NOMO-1 treated with dmso at 0.1 percent for 144 hours (cell line): Measurements from ENCODE around the gene TP53I13.

ENCODE experiments used
- DNase-seq: peaks from one replicate; lab custom pipeline; 2025; ENCODE audit not compliant: unreplicated experiment; lab: John Stamatoyannopoulos, UW

TP53I13 gene

DNA sequence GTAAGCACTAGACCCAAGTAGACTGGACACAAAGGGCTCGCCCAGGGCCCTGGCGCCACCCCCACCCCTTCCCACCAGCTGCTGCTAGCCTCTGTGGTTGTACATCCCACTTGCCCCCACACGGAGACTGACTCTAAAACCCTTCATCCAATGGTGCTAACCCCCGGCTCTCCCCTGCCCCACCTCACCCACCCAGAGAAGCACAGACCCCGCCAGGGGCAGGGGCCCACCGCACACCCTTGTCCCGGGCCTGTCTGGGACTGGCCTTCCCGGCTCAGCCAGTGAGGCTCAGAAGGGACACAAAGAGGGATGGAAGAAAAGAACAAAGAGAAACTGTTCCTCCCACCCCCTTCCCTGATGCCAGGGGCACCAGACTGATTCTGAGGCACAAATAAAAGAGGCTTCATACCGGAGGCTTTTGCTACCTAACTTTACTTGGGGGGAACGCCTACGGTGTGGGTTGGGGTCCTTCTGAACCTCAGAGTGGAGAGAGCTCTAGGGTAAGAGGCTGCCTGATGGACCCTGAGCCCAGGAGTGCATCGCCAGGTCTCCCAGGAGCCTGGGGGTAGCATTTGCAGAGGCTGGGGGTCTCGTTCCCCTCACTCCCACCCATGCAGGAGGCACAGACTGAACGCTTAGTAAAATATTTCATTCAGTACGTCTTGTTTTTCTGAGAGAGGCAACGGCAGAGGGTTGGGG is 46.0 kb downstream of the TP53I13 start:
- no peak for DNase-seq

DNA sequence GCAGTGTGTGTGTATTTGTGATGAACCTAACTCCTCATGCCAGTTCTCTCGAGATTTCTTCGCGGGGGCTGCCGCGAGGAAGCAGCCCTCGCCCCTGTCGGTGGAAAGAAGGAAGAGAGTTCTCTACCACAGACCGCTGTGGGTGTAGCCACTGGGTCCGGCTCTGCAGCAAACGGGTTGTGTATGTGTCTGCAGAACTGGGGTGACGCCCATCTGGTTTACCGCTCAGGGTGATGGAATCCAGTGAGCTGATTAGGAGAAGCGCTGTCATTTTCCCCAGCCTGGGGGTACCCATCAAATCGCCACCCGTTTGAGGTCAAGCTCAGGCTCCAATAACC is 46.5 kb downstream of the TP53I13 start:
- peak; percentile 15 for DNase-seq

DNA sequence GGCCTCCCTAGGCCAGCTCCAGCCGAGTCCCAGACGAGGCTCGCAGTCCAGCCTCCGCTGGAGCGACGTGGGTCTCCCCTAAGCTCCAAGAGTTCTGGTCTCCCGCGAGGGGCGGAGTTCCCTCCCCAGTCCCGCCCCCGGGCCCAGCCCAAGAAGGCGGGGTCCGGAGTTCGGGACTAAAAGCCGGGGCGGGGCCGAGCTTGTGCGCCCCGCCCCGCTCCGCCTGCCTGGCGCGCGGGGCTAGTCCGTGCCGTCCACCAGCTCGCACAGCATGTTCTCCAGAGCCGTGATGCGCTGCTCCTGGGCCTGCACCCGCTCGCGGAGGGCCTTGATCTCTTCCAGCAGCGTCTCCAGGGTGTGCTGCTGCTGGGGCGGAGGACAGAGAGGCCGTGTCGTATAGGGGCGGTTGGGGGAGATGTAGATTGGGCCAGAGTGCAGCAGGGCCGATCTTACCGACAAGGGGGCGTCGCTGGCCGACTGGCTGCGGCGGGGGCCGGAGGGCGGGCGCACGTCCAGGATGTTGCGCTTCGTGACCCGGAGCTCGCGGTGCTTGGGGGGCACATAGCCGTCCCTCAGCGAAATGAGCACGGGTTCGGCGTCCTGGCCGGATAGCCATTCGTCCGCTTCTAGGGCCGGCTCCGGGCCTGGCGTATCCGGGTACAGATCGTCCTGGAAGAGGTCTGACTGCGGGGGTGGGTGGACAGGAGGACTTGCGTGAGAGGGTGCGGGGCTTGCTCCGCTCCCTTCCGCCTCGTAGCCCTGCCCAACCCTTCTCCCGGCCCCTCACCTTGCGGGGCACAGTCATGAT is 47.2 kb downstream of the TP53I13 start:
- DNase-seq: peak; percentile 82

DNA sequence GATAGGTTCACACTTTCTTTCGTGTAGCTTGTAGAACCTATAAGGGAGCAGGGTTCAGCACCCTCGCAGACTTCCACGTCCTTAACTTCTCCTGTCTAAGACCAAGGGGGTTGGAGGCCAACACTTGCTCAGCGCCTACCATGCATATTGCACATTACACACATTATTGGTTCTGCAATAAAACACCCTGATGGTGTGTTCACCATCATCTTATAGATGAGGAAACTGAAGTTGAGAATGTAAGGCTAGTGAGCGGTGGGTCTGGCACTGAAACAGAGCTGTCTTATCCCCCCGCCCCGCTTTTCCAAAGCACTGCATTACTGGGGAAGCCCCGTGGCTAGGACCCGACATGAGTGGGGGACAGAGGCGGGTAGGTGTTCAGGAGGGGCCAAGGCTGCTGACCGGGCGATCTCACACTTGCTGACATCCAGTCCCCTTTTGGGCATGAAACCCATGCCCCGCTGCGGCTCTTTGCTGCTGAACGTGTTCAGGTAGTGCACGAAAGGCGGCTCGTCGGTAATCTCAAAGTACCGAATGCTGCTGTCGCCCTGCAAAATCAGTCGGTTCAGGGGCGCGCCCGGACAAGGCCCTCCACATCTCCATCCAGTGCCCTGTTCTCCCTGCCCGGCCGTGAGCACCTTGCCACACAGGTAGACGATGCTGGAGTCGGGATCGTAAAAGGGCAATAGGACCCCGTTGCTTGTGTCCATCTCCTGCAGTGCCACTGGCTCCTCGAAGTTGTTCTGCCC is 48.0 kb downstream of the TP53I13 start:
- DNase-seq: no peak

DNA sequence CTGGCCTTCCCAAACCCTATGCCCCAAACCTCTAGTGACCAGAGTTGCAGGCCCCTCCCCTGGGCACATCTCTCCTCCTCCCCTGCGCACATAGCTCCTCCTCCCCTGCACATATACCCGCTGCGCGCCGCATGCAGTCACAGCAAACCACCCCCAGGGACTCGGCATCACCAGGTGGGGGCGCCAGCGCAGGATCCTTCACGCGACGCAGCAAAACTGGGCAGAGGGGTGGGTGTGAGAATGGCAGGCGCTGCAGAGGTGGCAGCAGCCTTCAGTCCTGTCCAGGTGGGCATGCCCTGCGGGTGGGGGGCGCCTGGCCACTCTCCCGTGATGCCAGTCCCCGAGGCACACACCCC is 48.6 kb downstream of the TP53I13 start:
- DNase-seq: peak; percentile 70

DNA sequence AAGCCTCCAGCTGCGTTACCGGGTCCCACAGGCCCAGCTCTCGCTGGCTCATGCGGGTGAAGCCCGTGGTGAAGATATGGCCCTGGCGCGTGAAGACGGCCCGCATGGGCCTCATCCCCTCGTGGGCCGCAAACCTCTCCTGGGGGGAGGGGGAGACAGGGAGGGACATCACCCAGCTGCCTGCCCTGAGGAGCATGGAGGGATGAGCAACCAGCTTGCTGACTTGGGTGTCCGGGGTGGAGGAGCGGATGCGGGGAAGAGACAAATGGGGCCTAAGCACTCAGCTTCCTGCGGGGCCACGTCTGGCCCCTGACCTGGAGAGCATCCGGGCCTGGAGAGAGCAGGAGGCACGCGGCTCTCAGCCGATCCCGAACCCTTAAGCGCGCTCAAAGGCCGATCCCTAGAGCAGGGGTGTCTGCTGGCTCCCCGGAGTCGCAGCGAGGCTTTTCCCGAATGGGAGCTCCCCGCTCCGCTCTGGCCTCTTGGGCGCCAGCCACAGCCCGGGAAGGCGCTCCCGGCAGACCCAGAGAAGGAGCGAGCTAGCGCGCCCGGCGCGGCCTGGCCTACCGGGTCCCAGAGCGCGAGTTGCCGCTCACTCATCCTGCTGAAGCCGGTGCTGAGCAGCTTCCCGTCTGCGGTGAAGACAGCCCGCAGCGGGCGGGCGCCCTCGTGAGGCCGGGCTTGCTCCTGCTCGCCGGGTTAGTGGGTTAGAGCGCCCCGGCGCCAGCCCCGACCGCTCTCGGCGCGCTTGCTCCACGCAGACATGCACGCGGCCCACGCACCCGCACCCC is 49.2 kb downstream of the TP53I13 start:
- peak; percentile 78 for DNase-seq

DNA sequence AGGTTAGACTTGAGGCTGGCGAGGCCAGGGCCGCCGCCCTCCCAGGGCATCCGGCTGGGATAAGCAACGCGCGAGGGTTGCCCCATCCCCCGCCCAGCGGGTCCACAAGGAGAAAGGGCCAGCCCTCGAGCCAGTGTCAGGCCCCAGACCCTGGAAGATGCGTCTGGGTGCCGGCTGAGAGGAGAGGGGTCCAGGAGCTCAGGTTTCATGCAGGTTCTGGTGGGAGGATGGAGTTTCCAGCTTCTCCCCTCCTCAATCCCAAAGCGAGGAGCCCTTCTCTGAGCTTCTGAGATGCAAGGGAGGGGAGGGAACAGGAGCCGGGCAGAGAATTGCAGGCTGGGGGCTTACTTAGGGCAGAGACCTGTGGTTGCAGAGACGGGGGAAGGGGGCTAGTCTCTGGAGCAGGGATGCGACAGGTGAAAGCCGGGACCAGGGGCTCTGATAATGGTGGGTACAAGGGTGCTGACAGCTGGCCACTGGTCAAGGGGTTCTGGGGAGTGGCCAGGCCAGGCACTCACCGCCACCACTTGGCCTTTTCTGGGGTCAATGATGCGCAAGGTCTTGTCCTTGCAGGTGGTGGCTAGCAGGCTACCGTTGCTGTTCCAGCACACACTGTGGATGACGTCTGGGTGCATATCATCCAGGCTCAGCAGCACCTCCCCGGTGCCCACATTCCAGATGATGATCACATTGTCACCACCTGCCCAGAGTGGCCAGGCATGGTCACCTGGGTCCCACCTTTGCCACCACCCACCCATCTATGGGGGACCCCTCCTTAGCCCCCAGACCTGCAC is 50.0 kb downstream of the TP53I13 start:
- DNase-seq: no peak

DNA sequence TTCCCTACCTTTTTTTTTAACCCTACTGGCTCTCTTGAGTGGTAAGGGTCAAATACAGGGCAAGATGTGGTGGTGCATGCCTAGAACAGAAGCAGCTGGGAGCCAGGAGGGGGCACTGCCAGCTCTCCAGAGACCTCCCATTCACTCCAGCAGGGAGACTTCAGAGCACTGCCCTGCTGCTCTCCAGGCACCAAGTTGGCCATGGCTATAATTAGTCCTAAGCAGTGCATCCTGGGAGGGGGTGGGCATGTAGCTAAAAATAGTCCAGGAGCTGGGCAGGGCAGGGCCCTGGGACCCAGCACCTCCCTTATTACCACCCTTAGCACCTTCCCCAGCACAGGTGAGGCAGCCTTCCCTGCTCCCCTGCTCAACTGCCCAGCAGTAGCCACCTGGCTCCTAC is 50.8 kb downstream of the TP53I13 start:
- no peak for DNase-seq

DNA sequence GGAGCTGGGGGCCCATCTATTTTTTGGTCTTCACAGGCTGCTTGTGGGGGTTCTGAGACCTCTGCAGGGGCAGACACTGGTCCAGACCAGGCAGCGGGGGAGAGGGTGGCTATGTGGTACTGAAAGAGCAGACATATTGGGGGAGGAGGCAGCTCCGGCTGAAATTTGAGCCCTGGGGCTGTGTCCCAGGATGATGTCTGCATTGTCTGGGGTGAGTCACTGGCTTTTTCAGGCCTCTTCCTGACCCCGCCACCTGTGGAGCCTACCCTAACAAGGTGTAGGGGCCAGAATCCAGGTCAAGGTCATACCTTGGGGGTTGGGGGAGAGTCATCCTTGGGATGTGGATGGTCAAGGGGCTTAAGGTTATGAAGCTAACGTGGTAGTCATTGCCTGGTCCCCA is 51.8 kb downstream of the TP53I13 start:
- no peak for DNase-seq

DNA sequence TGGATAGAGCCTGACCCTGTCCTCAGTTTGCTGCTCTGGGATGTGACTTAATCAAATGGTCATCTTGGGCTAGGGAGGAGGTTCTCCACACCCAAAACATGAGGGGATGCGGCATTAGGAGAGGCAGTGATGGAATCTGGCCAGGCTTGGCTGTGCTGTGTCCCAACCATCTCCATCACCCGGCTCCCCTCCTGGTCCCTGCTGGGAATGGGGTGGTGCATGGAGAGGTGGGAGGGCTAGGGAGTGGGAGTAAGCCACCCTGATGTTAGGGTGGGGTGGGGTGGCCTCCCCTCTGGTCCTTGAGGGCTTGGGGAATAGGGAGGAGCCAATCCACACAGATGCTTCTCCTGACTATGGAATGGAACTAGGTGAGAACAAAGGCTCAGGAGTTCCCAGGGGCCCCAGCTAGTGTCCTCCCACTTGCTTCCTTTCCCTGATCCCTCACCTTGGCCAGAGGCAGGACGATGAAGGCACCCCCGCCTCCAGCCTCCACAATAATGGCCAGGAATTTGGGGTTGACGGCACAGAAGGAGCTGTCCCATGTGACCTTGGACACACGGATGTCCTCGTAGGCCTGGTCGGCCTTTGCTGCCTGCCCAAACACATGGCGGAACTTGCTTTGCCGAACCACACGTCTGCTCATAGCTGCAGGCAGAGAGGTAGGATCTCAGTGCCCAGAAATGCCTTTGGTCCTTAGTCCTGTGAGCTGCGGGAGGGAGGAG is 52.4 kb downstream of the TP53I13 start:
- DNase-seq: no peak

DNA sequence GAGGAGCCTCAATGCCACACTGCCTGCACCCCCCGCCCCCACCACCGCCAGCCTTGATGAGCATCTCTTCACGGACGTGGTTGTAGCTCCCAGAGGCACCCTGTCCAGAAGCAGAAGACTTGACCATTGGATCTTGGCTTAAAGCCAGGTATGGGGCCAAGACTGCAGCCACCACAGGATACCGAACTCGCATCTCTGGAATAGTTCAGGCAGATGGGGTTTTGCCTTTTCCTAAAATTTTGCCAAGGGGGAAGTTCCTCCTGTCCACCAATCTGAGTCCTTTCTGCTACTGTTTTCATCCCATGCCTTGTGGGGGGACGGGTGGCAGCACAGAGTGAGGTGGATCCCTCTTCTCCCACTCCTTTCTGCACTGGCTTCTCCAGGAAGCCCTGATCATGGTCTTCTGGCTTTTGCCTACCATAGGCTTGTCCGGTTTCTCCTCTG is 53.3 kb downstream of the TP53I13 start:
- no peak for DNase-seq
